ENCODE results near the gene EVPL. TPM values are rescaled to one million over a fixed set of nuclear protein-coding genes. Genes with fewer than 3 reads are reported as not detected.

The EVPL gene
- total and polyA plus RNA-seq, 10 of the 15 experiments (the other 5 are each of a cell fraction or from before 2014, with no cell fraction given): 0.03 TPM; not detected in 9

DNA sequence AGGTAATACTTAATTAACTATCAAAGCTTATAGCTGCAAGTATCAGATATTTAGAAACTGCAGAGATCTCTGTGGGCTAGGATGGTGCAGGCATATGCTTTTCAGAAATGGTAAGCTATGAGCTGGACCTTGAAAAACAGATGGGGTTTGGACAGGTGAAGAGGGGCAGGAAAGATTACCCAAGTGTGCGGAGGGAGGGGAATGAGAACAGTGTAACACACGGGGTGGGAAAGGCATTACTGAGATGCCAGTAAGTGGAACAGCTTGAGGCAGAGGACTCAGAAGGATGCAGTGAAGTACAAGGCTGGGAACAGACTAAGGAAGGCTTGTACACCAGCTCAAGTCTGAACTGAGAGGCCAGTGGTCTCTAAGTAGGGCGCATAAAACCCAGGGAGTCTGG is 22.1 kb upstream of the EVPL start:
- in situ Hi-C loops (cut with MboI): no loop called here
- RAD21 ChIA-PET (ENCODE audit: unreplicated experiment): interaction anchor here (1.1 kb wide), 1 partner anchor 230 kb away, joined by 4 read pairs; no protein-coding TSS in a partner anchor
- intact Hi-C loops (cut with micrococcal nuclease; ENCODE audit: unreplicated experiment): no loop called here
- Histone ChIP-seq H3K4me2 (ENCODE audit: control insufficient read depth, insufficient read depth) (no peak overlapping the region), H3K36me3 (ENCODE audit: control insufficient read depth in 2 of 2, insufficient read depth in 2 of 2, low read length in 1 of 2) (peaks cover 29 to 43% of the 10 kb centered on the region in 2 experiments), H3K27me3 (replicated peaks in 1 of 2; ENCODE audit: control insufficient read depth in 2 of 2, insufficient read depth in 2 of 2, low read length in 1 of 2) (no peaks in the 10 kb centered on the region), H3K9me3 (replicated peaks; ENCODE audit: control insufficient read depth, insufficient read depth, low read length) (no peaks in the 10 kb centered on the region), H3K79me2 (ENCODE audit: control insufficient read depth, insufficient read depth, low read length) (no peaks in the 10 kb centered on the region), H2AFZ (ENCODE audit: control insufficient read depth, low read depth, low read length) (no peak overlapping the region), H3K4me1 (ENCODE audit: control insufficient read depth, insufficient read depth, low read length) (peaks cover 11% of the 10 kb centered on the region), H3K4me3 (no peak overlapping the region), H4K20me1 (ENCODE audit: control insufficient read depth, insufficient read depth) (no peaks in the 10 kb centered on the region), H3K27ac (ENCODE audit: control insufficient read depth, insufficient read depth) (no peak overlapping the region), H3K9ac (ENCODE audit: control insufficient read depth, insufficient read depth, low read length) (no peak overlapping the region)
- POLR2A ChIA-PET: interaction anchor here (0.5 to 0.6 kb wide), 2 partner anchors 133 to 287 kb away, joined by 3 to 4 read pairs; no protein-coding TSS in a partner anchor
- SMC1A ChIA-PET (ENCODE audit: uncharacterized antibody, unreplicated experiment): no interaction called here
- BruUV-seq (replicated peaks): no TSS peak
- TF ChIP-seq, protein P1, sequence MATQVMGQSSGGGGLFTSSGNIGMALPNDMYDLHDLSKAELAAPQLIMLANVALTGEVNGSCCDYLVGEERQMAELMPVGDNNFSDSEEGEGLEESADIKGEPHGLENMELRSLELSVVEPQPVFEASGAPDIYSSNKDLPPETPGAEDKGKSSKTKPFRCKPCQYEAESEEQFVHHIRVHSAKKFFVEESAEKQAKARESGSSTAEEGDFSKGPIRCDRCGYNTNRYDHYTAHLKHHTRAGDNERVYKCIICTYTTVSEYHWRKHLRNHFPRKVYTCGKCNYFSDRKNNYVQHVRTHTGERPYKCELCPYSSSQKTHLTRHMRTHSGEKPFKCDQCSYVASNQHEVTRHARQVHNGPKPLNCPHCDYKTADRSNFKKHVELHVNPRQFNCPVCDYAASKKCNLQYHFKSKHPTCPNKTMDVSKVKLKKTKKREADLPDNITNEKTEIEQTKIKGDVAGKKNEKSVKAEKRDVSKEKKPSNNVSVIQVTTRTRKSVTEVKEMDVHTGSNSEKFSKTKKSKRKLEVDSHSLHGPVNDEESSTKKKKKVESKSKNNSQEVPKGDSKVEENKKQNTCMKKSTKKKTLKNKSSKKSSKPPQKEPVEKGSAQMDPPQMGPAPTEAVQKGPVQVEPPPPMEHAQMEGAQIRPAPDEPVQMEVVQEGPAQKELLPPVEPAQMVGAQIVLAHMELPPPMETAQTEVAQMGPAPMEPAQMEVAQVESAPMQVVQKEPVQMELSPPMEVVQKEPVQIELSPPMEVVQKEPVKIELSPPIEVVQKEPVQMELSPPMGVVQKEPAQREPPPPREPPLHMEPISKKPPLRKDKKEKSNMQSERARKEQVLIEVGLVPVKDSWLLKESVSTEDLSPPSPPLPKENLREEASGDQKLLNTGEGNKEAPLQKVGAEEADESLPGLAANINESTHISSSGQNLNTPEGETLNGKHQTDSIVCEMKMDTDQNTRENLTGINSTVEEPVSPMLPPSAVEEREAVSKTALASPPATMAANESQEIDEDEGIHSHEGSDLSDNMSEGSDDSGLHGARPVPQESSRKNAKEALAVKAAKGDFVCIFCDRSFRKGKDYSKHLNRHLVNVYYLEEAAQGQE (IDR thresholded peaks at IDR 0.05; ENCODE audit: low read depth, low read length): no peak
- TF ChIP-seq EZH2 (IDR thresholded peaks at IDR 0.05; ENCODE audit: borderline replicate concordance, control insufficient read depth, low read depth, low read length): no peak
- TF ChIP-seq, protein P2, sequence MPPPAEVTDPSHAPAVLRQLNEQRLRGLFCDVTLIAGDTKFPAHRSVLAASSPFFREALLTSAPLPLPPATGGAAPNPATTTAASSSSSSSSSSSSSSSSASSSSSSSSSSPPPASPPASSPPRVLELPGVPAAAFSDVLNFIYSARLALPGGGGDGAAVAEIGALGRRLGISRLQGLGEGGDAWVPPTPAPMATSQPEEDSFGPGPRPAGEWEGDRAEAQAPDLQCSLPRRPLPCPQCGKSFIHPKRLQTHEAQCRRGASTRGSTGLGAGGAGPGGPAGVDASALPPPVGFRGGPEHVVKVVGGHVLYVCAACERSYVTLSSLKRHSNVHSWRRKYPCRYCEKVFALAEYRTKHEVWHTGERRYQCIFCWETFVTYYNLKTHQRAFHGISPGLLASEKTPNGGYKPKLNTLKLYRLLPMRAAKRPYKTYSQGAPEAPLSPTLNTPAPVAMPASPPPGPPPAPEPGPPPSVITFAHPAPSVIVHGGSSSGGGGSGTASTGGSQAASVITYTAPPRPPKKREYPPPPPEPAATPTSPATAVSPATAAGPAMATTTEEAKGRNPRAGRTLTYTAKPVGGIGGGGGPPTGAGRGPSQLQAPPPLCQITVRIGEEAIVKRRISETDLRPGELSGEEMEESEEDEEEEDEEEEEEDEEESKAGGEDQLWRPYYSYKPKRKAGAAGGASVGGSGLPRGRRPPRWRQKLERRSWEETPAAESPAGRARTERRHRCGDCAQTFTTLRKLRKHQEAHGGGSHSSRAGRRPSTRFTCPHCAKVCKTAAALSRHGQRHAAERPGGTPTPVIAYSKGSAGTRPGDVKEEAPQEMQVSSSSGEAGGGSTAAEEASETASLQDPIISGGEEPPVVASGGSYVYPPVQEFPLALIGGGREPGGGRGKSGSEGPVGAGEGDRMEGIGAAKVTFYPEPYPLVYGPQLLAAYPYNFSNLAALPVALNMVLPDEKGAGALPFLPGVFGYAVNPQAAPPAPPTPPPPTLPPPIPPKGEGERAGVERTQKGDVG (CRISPR knock-in tag; IDR thresholded peaks at IDR 0.05): no peak
- 64% methylated on average over 3 of the region's 3 CpGs for WGBS (ENCODE audit: insufficient coverage, insufficient replicate concordance, low lambda C conversion rate, missing lambda C conversion rate)
- no peak for ATAC-seq
- no peak for DNase-seq (ENCODE audit: low read depth, low spot score)
- FAIRE-seq: no peak
- CTCF ChIA-PET: interaction anchor here (0.7 to 1.4 kb wide), 2 partner anchors 9 to 35 kb away, joined by 4 to 5 read pairs; no protein-coding TSS in a partner anchor

Measured in GM12878 (cell line).